Smooth muscle cell of the brain vasculature (primary cell): ENCODE results near the gene TLK1.
"Not testable (repeated sequence)": the region's sequence is repeated elsewhere in the genome, so short reads cannot be mapped to it uniquely, and the experiment has no call there.

Experiments used
- DNase-seq: peaks from one replicate; pipeline ENCODE4 v3.0.0-alpha.2; 2012; ENCODE audit warnings: low read depth, low spot score

TLK1 gene

GRCh38 chr2:171084128-171084527 lies 76.6 kb downstream of the TLK1 start:
- DNase-seq, result no peak

- no peak for DNase-seq
These were observed 77.2 kb downstream of the TLK1 start for GRCh38 chr2:171083451-171083850.

GRCh38 chr2:171081649-171082111 lies 79.0 kb downstream of the TLK1 start:
- DNase-seq, result no peak

GRCh38 chr2:171080607-171081006 lies 80.1 kb downstream of the TLK1 start:
- no peak for DNase-seq

- DNase-seq, result not testable (repeated sequence)
These were observed 84.3 kb downstream of the TLK1 start for GRCh38 chr2:171076422-171076821.

- no peak for DNase-seq
These were observed 88.5 kb downstream of the TLK1 start for GRCh38 chr2:171072164-171072563.

GRCh38 chr2:171069286-171069956 lies 91.3 kb downstream of the TLK1 start:
- no peak for DNase-seq

GRCh38 chr2:171066110-171066509 lies 94.6 kb downstream of the TLK1 start:
- no peak for DNase-seq

GRCh38 chr2:171057575-171057974 lies 103.1 kb downstream of the TLK1 start:
- no peak for DNase-seq

- DNase-seq, result no peak
These were observed 104.4 kb downstream of the TLK1 start for GRCh38 chr2:171056307-171056706.

- DNase-seq, result no peak
These were observed 111.0 kb downstream of the TLK1 start for GRCh38 chr2:171049691-171050090.

- no peak for DNase-seq
These were observed 114.6 kb downstream of the TLK1 start for GRCh38 chr2:171046048-171046560.

GRCh38 chr2:171044416-171044815 lies 116.3 kb downstream of the TLK1 start:
- no peak for DNase-seq

- DNase-seq, result no peak
These were observed 118.3 kb downstream of the TLK1 start for GRCh38 chr2:171042253-171042969.

- DNase-seq, result no peak
These were observed 124.2 kb downstream of the TLK1 start for GRCh38 chr2:171036532-171036931.

GRCh38 chr2:171034315-171034714 lies 126.4 kb downstream of the TLK1 start:
- DNase-seq, result no peak

- no peak for DNase-seq
These were observed 135.5 kb downstream of the TLK1 start for GRCh38 chr2:171025214-171025613.

GRCh38 chr2:171018522-171018921 lies 142.2 kb downstream of the TLK1 start:
- DNase-seq, result no peak

- no peak for DNase-seq
These were observed 144.6 kb downstream of the TLK1 start for GRCh38 chr2:171016125-171016524.

GRCh38 chr2:171013851-171014250 lies 146.8 kb downstream of the TLK1 start:
- DNase-seq, result no peak

GRCh38 chr2:171009386-171009785 lies 151.3 kb downstream of the TLK1 start:
- no peak for DNase-seq

GRCh38 chr2:171008550-171009205 lies 152.0 kb downstream of the TLK1 start:
- DNase-seq, result no peak
